ENCODE data around the gene SPAG5. TPM values are rescaled to one million over a fixed set of nuclear protein-coding genes. Genes with fewer than 3 reads are reported as not detected.

Gene SPAG5
- total RNA-seq, 1 donor from 2014 or later = 1.1 TPM

GRCh38 chr17:28532050-28532960, 66.5 kb downstream of the SPAG5 start:
- DNase-seq (peak; percentile 3), ATAC-seq (ENCODE audit: poor library complexity) (no peak)
- intact Hi-C loops (cut with DNase I) = no loop called here

- no peak for DNase-seq
- no peak for ATAC-seq (ENCODE audit: poor library complexity)
- intact Hi-C loops (cut with DNase I) = no loop called here
These were observed 67.9 kb downstream of the SPAG5 start for GRCh38 chr17:28530926-28531325.

GRCh38 chr17:28530250-28530649, 68.6 kb downstream of the SPAG5 start:
- no peak for DNase-seq
- intact Hi-C loops (cut with DNase I) = no loop called here
- ATAC-seq (ENCODE audit: poor library complexity) = no peak

GRCh38 chr17:28529013-28529400, 69.8 kb downstream of the SPAG5 start:
- ATAC-seq (ENCODE audit: poor library complexity) (no peak), DNase-seq (no peak)
- intact Hi-C loops (cut with DNase I) = no loop called here

GRCh38 chr17:28528327-28529012, 70.4 kb downstream of the SPAG5 start:
- intact Hi-C loops (cut with DNase I) = no loop called here
- ATAC-seq (ENCODE audit: poor library complexity) = no peak
- peak; percentile 14 for DNase-seq

GRCh38 chr17:28527859-28528258, 71.0 kb downstream of the SPAG5 start:
- DNase-seq = peak; percentile 10
- no peak for ATAC-seq (ENCODE audit: poor library complexity)
- intact Hi-C loops (cut with DNase I) = no loop called here

Other genes with a start within 250 kb of the SPAG5 start
- 158 TPM for gene POLDIP2, start 241.5 kb downstream of the SPAG5 start, total RNA-seq
- not detected for gene SEBOX, start 233.8 kb downstream of the SPAG5 start, total RNA-seq
- gene VTN, start 228.7 kb downstream of the SPAG5 start, total RNA-seq = 30.2 TPM
- 5.0 TPM for gene SARM1, start 227.3 kb downstream of the SPAG5 start, total RNA-seq
- 6.3 TPM for gene SLC46A1, start 192.8 kb downstream of the SPAG5 start, total RNA-seq
- gene SLC13A2, start 125.4 kb downstream of the SPAG5 start, total RNA-seq = not detected
- not detected for gene FOXN1, start 92.7 kb downstream of the SPAG5 start, total RNA-seq
- gene UNC119, start 46.4 kb downstream of the SPAG5 start, total RNA-seq = 22.6 TPM
- gene PIGS, start 27.5 kb downstream of the SPAG5 start, total RNA-seq = 33.4 TPM
- 353 TPM for gene ALDOC, start 22.1 kb downstream of the SPAG5 start, total RNA-seq
- 4.8 TPM for gene RSKR, start 15.2 kb upstream of the SPAG5 start, total RNA-seq
- 69.2 TPM for gene BLTP2, start 46.1 kb upstream of the SPAG5 start, total RNA-seq
- 26.4 TPM for gene SDF2, start 62.9 kb upstream of the SPAG5 start, total RNA-seq
- gene SUPT6H, start 63.2 kb upstream of the SPAG5 start, total RNA-seq = 38.8 TPM
- gene PROCA1, start 112.9 kb upstream of the SPAG5 start, total RNA-seq = 1.3 TPM
- gene RAB34, start 118.8 kb upstream of the SPAG5 start, total RNA-seq = 14.5 TPM
- 858 TPM for gene RPL23A, start 121.0 kb upstream of the SPAG5 start, total RNA-seq
- gene TLCD1, start 127.2 kb upstream of the SPAG5 start, total RNA-seq = 1.9 TPM
- gene NEK8, start 129.8 kb upstream of the SPAG5 start, total RNA-seq = 0.30 TPM
- gene TRAF4, start 145.0 kb upstream of the SPAG5 start, total RNA-seq = 2.4 TPM
- 15.6 TPM for gene FAM222B, start 243.8 kb upstream of the SPAG5 start, total RNA-seq